ENCODE results near the gene GMPPB.
"Not testable (repeated sequence)": the region's sequence is repeated elsewhere in the genome, so short reads cannot be mapped to it uniquely, and the experiment has no call there.

GMPPB gene

GRCh38 chr3:49689046-49689907, 34.5 kb downstream of the GMPPB start, which contains the start of the genes MST1 and RNF123:
Gene MST1 (minus strand): TSS chr3:49689474. CDS start chr3:49688691, 783 bp downstream.
Gene RNF123 (plus strand): TSS chr3:49689557. CDS start chr3:49691166, 1,609 bp downstream.
- DNase-seq, result peak; percentile 89 to 90

- DNase-seq, result not testable (repeated sequence)
These were observed 35.3 kb downstream of the GMPPB start for GRCh38 chr3:49688338-49689045.

- not testable (repeated sequence) for DNase-seq
These were observed 36.3 kb downstream of the GMPPB start for GRCh38 chr3:49687424-49687795.

GRCh38 chr3:49686769-49687423, 36.9 kb downstream of the GMPPB start:
- DNase-seq, result peak; percentile 32 to 40

- peak; percentile 32 to 43 for DNase-seq
These were observed 37.4 kb downstream of the GMPPB start for GRCh38 chr3:49686346-49686745.

- DNase-seq, result not testable (repeated sequence)
These were observed 37.9 kb downstream of the GMPPB start for GRCh38 chr3:49685846-49686245.

- DNase-seq, result not testable (repeated sequence)
These were observed 38.6 kb downstream of the GMPPB start for GRCh38 chr3:49685103-49685502.

GRCh38 chr3:49684453-49684852, 39.3 kb downstream of the GMPPB start:
- not testable (repeated sequence) for DNase-seq

GRCh38 chr3:49683162-49683561, 40.6 kb downstream of the GMPPB start:
- no peak for DNase-seq

GRCh38 chr3:49681543-49681942, 42.2 kb downstream of the GMPPB start:
- no peak for DNase-seq

GRCh38 chr3:49681232-49681522, 42.6 kb downstream of the GMPPB start:
- DNase-seq, result no peak

GRCh38 chr3:49680493-49681231, 43.1 kb downstream of the GMPPB start:
- DNase-seq, result no peak

- DNase-seq, result no peak
These were observed 47.8 kb downstream of the GMPPB start for GRCh38 chr3:49675912-49676311.

- peak in 1 of 2 donors; percentile 39 for DNase-seq
These were observed 49.2 kb downstream of the GMPPB start for GRCh38 chr3:49674497-49674983.

- DNase-seq, result peak; percentile 96 to 98
These were observed 49.8 kb downstream of the GMPPB start, which contains the start of gene APEH for GRCh38 chr3:49673715-49674496. Gene APEH (plus strand): TSS chr3:49674351. CDS start chr3:49674402, 51 bp downstream.

- DNase-seq, result peak in 1 of 2 donors; percentile 8
These were observed 50.5 kb downstream of the GMPPB start for GRCh38 chr3:49673121-49673714.

GRCh38 chr3:49671291-49672288, 52.2 kb downstream of the GMPPB start:
- DNase-seq, result peak; percentile 69 to 72

GRCh38 chr3:49670940-49671290, 52.8 kb downstream of the GMPPB start:
- no peak for DNase-seq
